Measurements from ENCODE around the gene COL20A1.

Gene COL20A1

GRCh38 chr20:63255931-63256704 lies 36.9 kb upstream of the COL20A1 start:
- Mint-ChIP-seq H3K27me3 (peaks cover 61% of the 10 kb centered on the region), H3K9me3 (no peaks in the 10 kb centered on the region)
- intact Hi-C loops (cut with micrococcal nuclease) = no loop called here

GRCh38 chr20:63256954-63257353 lies 36.0 kb upstream of the COL20A1 start:
- intact Hi-C loops (cut with micrococcal nuclease) = no loop called here
- no peaks in the 10 kb centered on the region for H3K9me3 Mint-ChIP-seq
- peaks cover 61% of the 10 kb centered on the region for H3K27me3 Mint-ChIP-seq
- no peaks in the 10 kb centered on the region for H3K36me3 Mint-ChIP-seq (ENCODE audit: low read depth)
- no peak overlapping the region for H3K4me3 Mint-ChIP-seq
- H3K27ac Mint-ChIP-seq = no peak overlapping the region
- no peaks in the 10 kb centered on the region for H3K4me1 Mint-ChIP-seq (ENCODE audit: low read depth)

More at GRCh38 chr20:63255931-63256704, 36.9 kb upstream of the COL20A1 start:
- Mint-ChIP-seq H3K4me1 (ENCODE audit: low read depth) (no peaks in the 10 kb centered on the region), H3K4me3 (no peak overlapping the region), H3K27ac (no peak overlapping the region), H3K36me3 (ENCODE audit: low read depth) (no peaks in the 10 kb centered on the region)

GRCh38 chr20:63257629-63258028 lies 35.4 kb upstream of the COL20A1 start:
- intact Hi-C loops (cut with micrococcal nuclease) = no loop called here
- no peak overlapping the region for H3K27ac Mint-ChIP-seq
- no peak overlapping the region for H3K4me3 Mint-ChIP-seq
- H3K27me3 Mint-ChIP-seq = peaks cover 61% of the 10 kb centered on the region
- H3K36me3 Mint-ChIP-seq (ENCODE audit: low read depth) = no peaks in the 10 kb centered on the region
- H3K9me3 Mint-ChIP-seq = no peaks in the 10 kb centered on the region
- H3K4me1 Mint-ChIP-seq (ENCODE audit: low read depth) = no peaks in the 10 kb centered on the region

- Mint-ChIP-seq H3K27me3 (peaks cover 61% of the 10 kb centered on the region), H3K27ac (no peak overlapping the region), H3K4me1 (ENCODE audit: low read depth) (no peaks in the 10 kb centered on the region), H3K36me3 (ENCODE audit: low read depth) (no peaks in the 10 kb centered on the region), H3K4me3 (no peak overlapping the region), H3K9me3 (no peaks in the 10 kb centered on the region)
- intact Hi-C loops (cut with micrococcal nuclease) = no loop called here
These were observed 34.2 kb upstream of the COL20A1 start for GRCh38 chr20:63258781-63259180.

GRCh38 chr20:63259734-63260460 lies 33.1 kb upstream of the COL20A1 start:
- Mint-ChIP-seq H3K4me3 (no peak overlapping the region), H3K4me1 (ENCODE audit: low read depth) (no peaks in the 10 kb centered on the region), H3K9me3 (no peaks in the 10 kb centered on the region), H3K27ac (no peak overlapping the region), H3K27me3 (peaks cover 64% of the 10 kb centered on the region), H3K36me3 (ENCODE audit: low read depth) (no peaks in the 10 kb centered on the region)
- intact Hi-C loops (cut with micrococcal nuclease) = no loop called here

GRCh38 chr20:63260521-63260920 lies 32.5 kb upstream of the COL20A1 start:
- Mint-ChIP-seq H3K4me3 (no peak overlapping the region), H3K27me3 (peaks cover 62% of the 10 kb centered on the region)

GRCh38 chr20:63261060-63261794 lies 31.8 kb upstream of the COL20A1 start:
- intact Hi-C loops (cut with micrococcal nuclease) = no loop called here
- H3K27ac Mint-ChIP-seq = no peak overlapping the region
- H3K4me1 Mint-ChIP-seq (ENCODE audit: low read depth) = no peaks in the 10 kb centered on the region
- peaks cover 58% of the 10 kb centered on the region for H3K27me3 Mint-ChIP-seq
- no peak overlapping the region for H3K4me3 Mint-ChIP-seq
- H3K9me3 Mint-ChIP-seq = no peaks in the 10 kb centered on the region
- no peaks in the 10 kb centered on the region for H3K36me3 Mint-ChIP-seq (ENCODE audit: low read depth)

More at GRCh38 chr20:63260521-63260920, 32.5 kb upstream of the COL20A1 start:
- Mint-ChIP-seq H3K9me3 (no peaks in the 10 kb centered on the region), H3K4me1 (ENCODE audit: low read depth) (no peaks in the 10 kb centered on the region), H3K36me3 (ENCODE audit: low read depth) (no peaks in the 10 kb centered on the region), H3K27ac (no peak overlapping the region)
- intact Hi-C loops (cut with micrococcal nuclease) = no loop called here

GRCh38 chr20:63261795-63262528 lies 31.0 kb upstream of the COL20A1 start:
- H3K4me3 Mint-ChIP-seq = no peak overlapping the region
- H3K9me3 Mint-ChIP-seq = no peaks in the 10 kb centered on the region
- H3K27me3 Mint-ChIP-seq = peaks cover 50% of the 10 kb centered on the region
- intact Hi-C loops (cut with micrococcal nuclease) = no loop called here
- no peaks in the 10 kb centered on the region for H3K4me1 Mint-ChIP-seq (ENCODE audit: low read depth)
- H3K36me3 Mint-ChIP-seq (ENCODE audit: low read depth) = no peaks in the 10 kb centered on the region
- no peak overlapping the region for H3K27ac Mint-ChIP-seq

GRCh38 chr20:63262836-63263235 lies 30.1 kb upstream of the COL20A1 start:
- Mint-ChIP-seq H3K27me3 (peaks cover 49% of the 10 kb centered on the region), H3K4me3 (no peak overlapping the region), H3K9me3 (no peaks in the 10 kb centered on the region), H3K27ac (no peak overlapping the region), H3K4me1 (ENCODE audit: low read depth) (no peaks in the 10 kb centered on the region), H3K36me3 (ENCODE audit: low read depth) (no peaks in the 10 kb centered on the region)
- intact Hi-C loops (cut with micrococcal nuclease) = no loop called here

GRCh38 chr20:63264000-63264399 lies 29.0 kb upstream of the COL20A1 start:
- no peak overlapping the region for H3K4me3 Mint-ChIP-seq

GRCh38 chr20:63264519-63264918 lies 28.5 kb upstream of the COL20A1 start:
- Mint-ChIP-seq H3K27me3 (peaks cover 50% of the 10 kb centered on the region), H3K9me3 (no peaks in the 10 kb centered on the region), H3K27ac (no peak overlapping the region), H3K4me1 (ENCODE audit: low read depth) (no peaks in the 10 kb centered on the region), H3K36me3 (ENCODE audit: low read depth) (no peaks in the 10 kb centered on the region), H3K4me3 (no peak overlapping the region)
- intact Hi-C loops (cut with micrococcal nuclease) = no loop called here

More at GRCh38 chr20:63264000-63264399, 29.0 kb upstream of the COL20A1 start:
- H3K4me1 Mint-ChIP-seq (ENCODE audit: low read depth) = no peaks in the 10 kb centered on the region
- H3K9me3 Mint-ChIP-seq = no peaks in the 10 kb centered on the region
- intact Hi-C loops (cut with micrococcal nuclease) = no loop called here
- H3K27me3 Mint-ChIP-seq = peaks cover 53% of the 10 kb centered on the region
- H3K27ac Mint-ChIP-seq = no peak overlapping the region
- H3K36me3 Mint-ChIP-seq (ENCODE audit: low read depth) = no peaks in the 10 kb centered on the region

GRCh38 chr20:63265891-63266515 lies 27.0 kb upstream of the COL20A1 start:
- no peak overlapping the region for H3K27ac Mint-ChIP-seq
- intact Hi-C loops (cut with micrococcal nuclease) = no loop called here
- no peak overlapping the region for H3K4me3 Mint-ChIP-seq
- H3K36me3 Mint-ChIP-seq (ENCODE audit: low read depth) = no peaks in the 10 kb centered on the region
- no peaks in the 10 kb centered on the region for H3K9me3 Mint-ChIP-seq
- H3K27me3 Mint-ChIP-seq = peaks cover 46% of the 10 kb centered on the region
- no peaks in the 10 kb centered on the region for H3K4me1 Mint-ChIP-seq (ENCODE audit: low read depth)

GRCh38 chr20:63267691-63268090 lies 25.3 kb upstream of the COL20A1 start:
- Mint-ChIP-seq H3K27ac (no peak overlapping the region), H3K27me3 (peaks cover 37% of the 10 kb centered on the region), H3K4me3 (no peak overlapping the region), H3K36me3 (ENCODE audit: low read depth) (peaks cover 5% of the 10 kb centered on the region), H3K4me1 (ENCODE audit: low read depth) (peaks cover 7% of the 10 kb centered on the region), H3K9me3 (no peaks in the 10 kb centered on the region)
- intact Hi-C loops (cut with micrococcal nuclease) = no loop called here
